H9 (cell line): Measurements from ENCODE around the gene FEN1. TPM values are rescaled to one million over a fixed set of nuclear protein-coding genes. Genes with fewer than 3 reads are reported as not detected.

Experiments
- DNase-seq: peaks from one replicate; pipeline ENCODE4 v3.0.0-alpha.2; 2017
- H2AFZ ChIP-seq: one replicate; pipeline ENCODE4 v1.6.1; 2013; ENCODE audit warnings: mild to moderate bottlenecking, low read length, control low read depth, moderate library complexity
- H2AK5ac ChIP-seq: 2 replicates; pipeline ENCODE4 v1.6.1; 2013; ENCODE audit warnings: low read length, control low read depth, mixed read lengths; ENCODE audit not compliant: insufficient read length
- H2BK120ac ChIP-seq: one replicate; pipeline ENCODE4 v1.6.1; 2013; ENCODE audit warnings: low read depth, mild to moderate bottlenecking, low read length, control low read depth, inconsistent platforms; ENCODE audit not compliant: poor library complexity, severe bottlenecking
- H2BK12ac ChIP-seq: 2 replicates; pipeline ENCODE4 v1.6.1; 2013; ENCODE audit warnings: low read length, control low read depth, mixed read lengths, low read depth; ENCODE audit not compliant: insufficient read length
- H2BK15ac ChIP-seq: 2 replicates; pipeline ENCODE4 v1.6.1; 2013; ENCODE audit warnings: low read depth, low read length, control low read depth
- H2BK20ac ChIP-seq: one replicate; pipeline ENCODE4 v1.6.1; 2013; ENCODE audit warnings: low read depth, mild to moderate bottlenecking, low read length, control low read depth, inconsistent platforms; ENCODE audit not compliant: poor library complexity, severe bottlenecking
- H2BK5ac ChIP-seq: 2 replicates; pipeline ENCODE4 v1.6.1; 2013; ENCODE audit warnings: low read length, control low read depth, mixed read lengths; ENCODE audit not compliant: insufficient read length
- H3K14ac ChIP-seq: 2 replicates; pipeline ENCODE4 v1.6.1; 2013; ENCODE audit warnings: low read length, control low read depth; ENCODE audit not compliant: insufficient read depth
- H3K18ac ChIP-seq: 2 replicates; pipeline ENCODE4 v1.6.1; 2013; ENCODE audit warnings: low read depth, mild to moderate bottlenecking, mixed read lengths, low read length, control low read depth; ENCODE audit not compliant: insufficient read length
- H3K23ac ChIP-seq: 2 replicates; pipeline ENCODE4 v1.6.1; 2013; ENCODE audit warnings: low read length, control low read depth, mixed read lengths, low read depth; ENCODE audit not compliant: insufficient read length
- H3K23me2 ChIP-seq: 2 replicates; pipeline ENCODE4 v1.6.1; 2013; ENCODE audit warnings: low read depth, mild to moderate bottlenecking, mixed read lengths, low read length, control low read depth; ENCODE audit not compliant: insufficient read length, poor library complexity, severe bottlenecking
- H3K27ac ChIP-seq: 2 replicates; pipeline ENCODE4 v1.5.1; 2013; ENCODE audit warnings: low read length, control low read depth, mixed read lengths, low read depth; ENCODE audit not compliant: insufficient read length
- H3K27me3 ChIP-seq: 2 replicates; pipeline ENCODE4 v1.6.1; 2013; ENCODE audit warnings: low read length, control low read depth, inconsistent platforms; ENCODE audit not compliant: insufficient read depth
- H3K4ac ChIP-seq: 2 replicates; pipeline ENCODE4 v1.6.1; 2013; ENCODE audit warnings: low read depth, mild to moderate bottlenecking, control low read depth, inconsistent platforms, low read length, moderate library complexity
- H3K4me1 ChIP-seq: 2 replicates; pipeline ENCODE4 v1.6.1; 2013; ENCODE audit warnings: low read length, control low read depth, inconsistent platforms; ENCODE audit not compliant: insufficient read depth
- H3K4me2 ChIP-seq: 2 replicates; pipeline ENCODE4 v1.6.1; 2013; ENCODE audit warnings: low read length, control low read depth, mixed read lengths; ENCODE audit not compliant: insufficient read length, insufficient read depth
- H3K56ac ChIP-seq: 2 replicates; pipeline ENCODE4 v1.6.1; 2013; ENCODE audit warnings: low read depth, mild to moderate bottlenecking, mixed read lengths, low read length, control low read depth; ENCODE audit not compliant: insufficient read length
- H3K79me1 ChIP-seq: 2 replicates; pipeline ENCODE4 v1.6.1; 2013; ENCODE audit warnings: low read depth, mild to moderate bottlenecking, moderate library complexity, low read length, control low read depth, inconsistent platforms; ENCODE audit not compliant: insufficient read depth, poor library complexity, severe bottlenecking
- H3K79me2 ChIP-seq: 2 replicates; pipeline ENCODE4 v1.6.1; 2013; ENCODE audit warnings: low read length, control low read depth, inconsistent platforms; ENCODE audit not compliant: insufficient read depth
- H3K9ac ChIP-seq: 2 replicates; pipeline ENCODE4 v1.6.1; 2013; ENCODE audit warnings: low read length, control low read depth, mixed read lengths; ENCODE audit not compliant: insufficient read length; ENCODE audit errors: extremely low read depth
- H3K9me3 ChIP-seq: one replicate; pipeline ENCODE4 v1.6.1; 2013; ENCODE audit warnings: low read depth, low read length, inconsistent platforms; ENCODE audit not compliant: control insufficient read depth
- H3T11ph ChIP-seq: one replicate; pipeline ENCODE4 v1.6.1; 2013; ENCODE audit warnings: mild to moderate bottlenecking, low read length, control low read depth, inconsistent platforms
- H4K20me1 ChIP-seq: one replicate; pipeline ENCODE4 v1.6.1; 2013; ENCODE audit not compliant: control insufficient read depth, insufficient read length, insufficient read depth
- H4K5ac ChIP-seq: 2 replicates; pipeline ENCODE4 v1.6.1; 2013; ENCODE audit warnings: low read depth, mild to moderate bottlenecking, mixed read lengths, low read length, control low read depth; ENCODE audit not compliant: insufficient read length
- H4K8ac ChIP-seq: replicated peaks from 2 replicates; pipeline ENCODE4 v1.6.1; 2013; ENCODE audit warnings: low read length, control low read depth, mixed read lengths, low read depth; ENCODE audit not compliant: insufficient read length
- H4K91ac ChIP-seq: 2 replicates; pipeline ENCODE4 v1.6.1; 2013; ENCODE audit warnings: low read depth, mild to moderate bottlenecking, moderate library complexity, mixed read lengths, low read length, control low read depth; ENCODE audit not compliant: insufficient read length
- H3K27ac Mint-ChIP-seq, 3 experiments: 2 replicates in 2 of 3; 3 replicates in 1 of 3; pipeline ENCODE4 v1.8.0; 2020 to 2021; ENCODE audit warnings: mixed read lengths in 3 of 3, mild to moderate bottlenecking in 1 of 3, moderate library complexity in 1 of 3
- H3K27me3 Mint-ChIP-seq: 2 replicates; pipeline ENCODE4 v1.8.0; 2021; ENCODE audit warnings: low read depth, mild to moderate bottlenecking, moderate library complexity, mixed read lengths
- H3K36me3 Mint-ChIP-seq, 3 experiments: 2 replicates in 2 of 3; 3 replicates in 1 of 3; pipeline ENCODE4 v1.8.0; 2020 to 2021; ENCODE audit warnings: low read depth in 3 of 3, mixed read lengths in 3 of 3; ENCODE audit not compliant: insufficient read depth in 1 of 3
- H3K4me1 Mint-ChIP-seq, 2 experiments: 2 replicates each; pipeline ENCODE4 v1.8.0; 2020; ENCODE audit warnings: mixed read lengths in 2 of 2
- H3K4me3 Mint-ChIP-seq, 2 experiments: 2 replicates in 1 of 2; 3 replicates in 1 of 2; pipeline ENCODE4 v1.8.0; 2020 to 2021; ENCODE audit warnings: mild to moderate bottlenecking in 2 of 2, mixed read lengths in 2 of 2, moderate library complexity in 1 of 2
- H3K9me3 Mint-ChIP-seq, 2 experiments: 2 replicates in 1 of 2; 3 replicates in 1 of 2; pipeline ENCODE4 v1.8.0; 2020; ENCODE audit warnings: mild to moderate bottlenecking in 2 of 2, mixed read lengths in 2 of 2, moderate library complexity in 1 of 2
- WGBS: extraction: QIAGEN DNeasy Blood & Tissue Kit; methylation state at CpG from one replicate; pipeline ENCODE4 v1.1.7; 2013; ENCODE audit warnings: missing lambda C conversion rate, low lambda C conversion rate, mixed read lengths; ENCODE audit not compliant: insufficient read length; ENCODE audit errors: extremely low coverage; 5-methylcytosine and 5-hydroxymethylcytosine counted together
- total RNA-seq: library from RNA; stranded (reverse); gene quantifications from 2 replicates; pipeline ENCODE4 v1.2.1, GENCODE V29; 2021
- TF ChIP-seq, protein P1 (sequence below): fragments of 200-600 bp; sonication (generic); conservative IDR thresholded peaks from 3 replicates; pipeline ENCODE4 v1.8.0; 2021; ENCODE audit warnings: antibody characterized with exemption, mild to moderate bottlenecking

FEN1 gene
- total RNA-seq, 1 experiment from 2014 or later: 114 TPM

DNA sequence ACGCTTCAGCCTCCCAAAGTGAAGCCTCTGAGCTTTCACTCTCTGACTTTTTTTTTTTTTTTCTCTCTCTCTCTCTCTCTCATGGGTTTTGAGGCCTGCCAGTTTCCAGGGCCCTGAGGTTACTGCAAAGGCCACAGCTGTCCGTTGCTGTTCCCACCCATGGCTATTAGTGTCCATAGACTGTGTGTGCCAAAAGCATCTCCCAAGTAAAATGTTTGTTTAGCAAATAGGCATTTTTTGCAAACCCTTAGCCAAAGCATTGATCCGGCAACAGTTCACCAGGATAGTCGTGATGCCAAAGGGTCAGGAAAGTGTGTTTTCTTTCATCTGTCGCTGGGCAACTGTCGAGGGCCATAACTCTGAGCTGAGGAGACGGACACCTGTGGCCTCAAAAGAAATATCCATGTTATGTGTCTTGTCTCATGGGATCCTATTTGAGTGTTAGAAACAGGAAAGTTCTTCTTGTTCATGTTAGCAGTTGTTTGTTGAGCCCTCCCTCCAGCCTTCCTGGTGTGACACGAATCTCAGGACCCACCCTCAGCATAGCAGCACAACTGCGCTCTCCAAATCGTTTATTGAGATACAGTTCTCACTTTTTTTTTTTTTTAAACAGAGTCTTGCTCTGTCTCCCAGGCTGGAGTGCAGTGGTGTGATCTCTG, 53.8 kb downstream of the FEN1 start:
- H2BK20ac ChIP-seq: no peak overlapping the region
- H3K4ac ChIP-seq: no peak overlapping the region
- H3K14ac ChIP-seq: no peak overlapping the region
- Mint-ChIP-seq H3K27ac (peak overlapping the region in 1 of 3 experiments; percentile 73; a peak in 2 of 7 replicates), H3K36me3 (peaks cover 67 to 91% (median 90%) of the 10 kb centered on the region in 3 experiments), H3K9me3 (no peaks in the 10 kb centered on the region), H3K27me3 (no peaks in the 10 kb centered on the region), H3K4me3 (no peak overlapping the region), H3K4me1 (peaks cover 0 to 6% of the 10 kb centered on the region in 2 experiments; a peak in 3 of 4 replicates)
- no peak overlapping the region for H2BK15ac ChIP-seq
- H3K56ac ChIP-seq: no peak overlapping the region
- TF ChIP-seq, protein P1, sequence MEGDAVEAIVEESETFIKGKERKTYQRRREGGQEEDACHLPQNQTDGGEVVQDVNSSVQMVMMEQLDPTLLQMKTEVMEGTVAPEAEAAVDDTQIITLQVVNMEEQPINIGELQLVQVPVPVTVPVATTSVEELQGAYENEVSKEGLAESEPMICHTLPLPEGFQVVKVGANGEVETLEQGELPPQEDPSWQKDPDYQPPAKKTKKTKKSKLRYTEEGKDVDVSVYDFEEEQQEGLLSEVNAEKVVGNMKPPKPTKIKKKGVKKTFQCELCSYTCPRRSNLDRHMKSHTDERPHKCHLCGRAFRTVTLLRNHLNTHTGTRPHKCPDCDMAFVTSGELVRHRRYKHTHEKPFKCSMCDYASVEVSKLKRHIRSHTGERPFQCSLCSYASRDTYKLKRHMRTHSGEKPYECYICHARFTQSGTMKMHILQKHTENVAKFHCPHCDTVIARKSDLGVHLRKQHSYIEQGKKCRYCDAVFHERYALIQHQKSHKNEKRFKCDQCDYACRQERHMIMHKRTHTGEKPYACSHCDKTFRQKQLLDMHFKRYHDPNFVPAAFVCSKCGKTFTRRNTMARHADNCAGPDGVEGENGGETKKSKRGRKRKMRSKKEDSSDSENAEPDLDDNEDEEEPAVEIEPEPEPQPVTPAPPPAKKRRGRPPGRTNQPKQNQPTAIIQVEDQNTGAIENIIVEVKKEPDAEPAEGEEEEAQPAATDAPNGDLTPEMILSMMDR: no peak
- no peak overlapping the region for H3K23ac ChIP-seq
- no peak overlapping the region for H4K8ac ChIP-seq
- no peak overlapping the region for H2AK5ac ChIP-seq
- H3K27ac ChIP-seq: no peak overlapping the region
- H3K18ac ChIP-seq: no peak overlapping the region
- H3K4me2 ChIP-seq: no peak overlapping the region
- no peaks in the 10 kb centered on the region; the same call in 1 of the 2 replicates for H3K79me2 ChIP-seq
- no peaks in the 10 kb centered on the region for H3K27me3 ChIP-seq
- no peaks in the 10 kb centered on the region for H3K23me2 ChIP-seq
- no peak overlapping the region for H3T11ph ChIP-seq
- no peak overlapping the region for H2BK120ac ChIP-seq
- no peak for DNase-seq
- no CpG with 5 or more reads among the region's 10 CpGs for WGBS
- H3K79me1 ChIP-seq: no peaks in the 10 kb centered on the region
- no peaks in the 10 kb centered on the region for H4K20me1 ChIP-seq
- no peak overlapping the region for H2BK12ac ChIP-seq
- H4K91ac ChIP-seq: no peak overlapping the region
- H3K4me1 ChIP-seq: no peaks in the 10 kb centered on the region
- no peak overlapping the region for H3K9ac ChIP-seq
- H4K5ac ChIP-seq: no peak overlapping the region
- H3K9me3 ChIP-seq: no peaks in the 10 kb centered on the region
- H2BK5ac ChIP-seq: no peak overlapping the region
- H2AFZ ChIP-seq: no peak overlapping the region

Other genes starting within 250 kb of the FEN1 start
- 7.0 and 8.8 TPM in 2 replicates for gene SYT7, start 211.8 kb upstream of the FEN1 start, total RNA-seq
- 4.3 and 4.5 TPM in 2 replicates for gene DAGLA, start 112.5 kb upstream of the FEN1 start, total RNA-seq
- gene MYRF, start 40.3 kb upstream of the FEN1 start, total RNA-seq: 12.9 and 13.9 TPM in 2 replicates
- gene TMEM258, start 312 bp upstream of the FEN1 start, total RNA-seq: 199 and 201 TPM in 2 replicates
- gene FADS1, start 24.1 kb downstream of the FEN1 start, total RNA-seq: 125 and 126 TPM in 2 replicates
- gene FADS2, start 35.4 kb downstream of the FEN1 start, total RNA-seq: 316 and 322 TPM in 2 replicates
- gene FADS3, start 98.6 kb downstream of the FEN1 start, total RNA-seq: 34.9 and 36.7 TPM in 2 replicates
- gene RAB3IL1, start 124.7 kb downstream of the FEN1 start, total RNA-seq: 1.8 and 2.4 TPM in 2 replicates
- gene BEST1, start 157.4 kb downstream of the FEN1 start, total RNA-seq: 0.18 and 0.24 TPM in 2 replicates
- gene FTH1, start 174.7 kb downstream of the FEN1 start, total RNA-seq: 1,505 and 1,558 TPM in 2 replicates